B cell (primary cell): Measurements from ENCODE around the gene DLGAP5. TPM values are rescaled to one million over a fixed set of nuclear protein-coding genes. Genes with fewer than 3 reads are reported as not detected.

Source experiments
- ATAC-seq: fragments of 200-7000 bp; cut with Tn5 transposase; one replicate; pipeline ENCODE4 v1.10.0; 2021; ENCODE audit warnings: low read depth, mild to moderate bottlenecking, moderate number of reproducible peaks, moderate library complexity
- CTCF ChIA-PET: fragments of 350-600 bp; sonication (Branson Sonifier 250); formaldehyde crosslinking; loops from one replicate; lab custom pipeline; 2021; ENCODE audit warnings: antibody characterized with exemption, inconsistent platforms; lab: Charles Lee
- POLR2A ChIA-PET: fragments of 350-600 bp; sonication (Branson Sonifier 250); formaldehyde crosslinking; loops from one replicate; lab custom pipeline; 2021; ENCODE audit warnings: antibody characterized with exemption; lab: Charles Lee
- DNase-seq: peaks from one replicate; pipeline ENCODE4 v3.0.0; 2013
- H2AFZ ChIP-seq: 2 replicates; pipeline ENCODE4 v1.6.1; 2012; ENCODE audit warnings: mild to moderate bottlenecking, low read depth, low read length; ENCODE audit not compliant: insufficient read depth, poor library complexity, severe bottlenecking
- H3K27ac ChIP-seq, 2 donors: 1 replicate in 1 of 2; 2 replicates in 1 of 2; pipeline ENCODE4 v1.5.1; 2012 to 2013; ENCODE audit warnings: low read length in 2 of 2, mild to moderate bottlenecking in 2 of 2, moderate library complexity in 1 of 2
- H3K27me3 ChIP-seq, 4 experiments: fragments of 200-600 bp in 1 of 4; sonication (generic) in 1 of 4; replicated peaks in 1 of 4; 1 replicate in 2 of 4; 2 replicates in 2 of 4; pipeline versions ENCODE4 v1.6.1 to v1.7.0; 2013 to 2016; ENCODE audit warnings: low read length in 3 of 4, mild to moderate bottlenecking in 2 of 4, mixed read lengths in 1 of 4, moderate library complexity in 1 of 4; ENCODE audit not compliant: insufficient read depth in 4 of 4, control insufficient read depth in 3 of 4; ENCODE audit errors: control extremely low read depth in 1 of 4
- H3K36me3 ChIP-seq, 2 experiments: replicated peaks in 1 of 2; 1 replicate in 1 of 2; 2 replicates in 1 of 2; pipeline versions ENCODE4 v1.6.1 to v1.7.1; 2013; ENCODE audit warnings: low read length in 1 of 2; ENCODE audit not compliant: insufficient read depth in 2 of 2, control insufficient read depth in 1 of 2; ENCODE audit errors: control extremely low read depth in 1 of 2, extremely low read depth in 1 of 2
- H3K4me1 ChIP-seq, 2 donors: fragments of 200-600 bp in 1 of 2; sonication (generic) in 1 of 2; 1 replicate in 1 of 2; 2 replicates in 1 of 2; pipeline versions ENCODE4 v1.5.1 to v1.6.1; 2013 to 2017; ENCODE audit warnings: low read length in 2 of 2; ENCODE audit not compliant: control insufficient read depth in 2 of 2, insufficient read depth in 2 of 2
- H3K4me2 ChIP-seq: replicated peaks from 2 replicates; pipeline ENCODE3; 2012; ENCODE audit warnings: mild to moderate bottlenecking, low read depth, low read length; ENCODE audit not compliant: poor library complexity, severe bottlenecking
- H3K4me3 ChIP-seq, 5 experiments: fragments of 200-600 bp in 1 of 5; sonication (generic) in 1 of 5; 1 replicate in 3 of 5; 2 replicates in 2 of 5; pipeline versions ENCODE4 v1.5.1 to v1.7.0; 2011 to 2016; ENCODE audit warnings: low read length in 4 of 5, mild to moderate bottlenecking in 4 of 5, low read depth in 2 of 5, control low read depth in 1 of 5, moderate library complexity in 1 of 5; ENCODE audit not compliant: insufficient read depth in 1 of 5; ENCODE audit errors: control extremely low read depth in 1 of 5, extremely low read depth in 1 of 5
- H3K79me2 ChIP-seq: fragments of 200-600 bp; sonication (generic); one replicate; pipeline ENCODE4 v1.6.0; 2016; ENCODE audit warnings: low read length; ENCODE audit not compliant: control insufficient read depth, insufficient read depth
- H3K9ac ChIP-seq: fragments of 200-600 bp; sonication (generic); 2 replicates; pipeline ENCODE4 v1.6.1; 2017; ENCODE audit warnings: mild to moderate bottlenecking, low read length, moderate library complexity
- H3K9me3 ChIP-seq, 3 donors: one replicate each; pipeline versions ENCODE4 v1.6.1 to v1.7.1; 2013; ENCODE audit warnings: low read length in 2 of 3; ENCODE audit not compliant: control insufficient read depth in 2 of 3, insufficient read depth in 1 of 3; ENCODE audit errors: control extremely low read depth in 1 of 3
- H4K20me1 ChIP-seq: 2 replicates; pipeline ENCODE4 v1.6.0; 2012; ENCODE audit warnings: mild to moderate bottlenecking, low read length; ENCODE audit not compliant: insufficient read depth, control insufficient read depth, poor library complexity, severe bottlenecking
- H3K27ac Mint-ChIP-seq: one replicate; pipeline ENCODE4 v1.8.0; 2021; ENCODE audit warnings: mixed read lengths
- H3K27me3 Mint-ChIP-seq: one replicate; pipeline ENCODE4 v1.8.0; 2021; ENCODE audit warnings: mixed read lengths
- H3K4me1 Mint-ChIP-seq: one replicate; pipeline ENCODE4 v1.8.0; 2021; ENCODE audit warnings: mixed read lengths
- H3K4me3 Mint-ChIP-seq: one replicate; pipeline ENCODE4 v1.8.0; 2021; ENCODE audit warnings: mixed read lengths
- H3K9me3 Mint-ChIP-seq: one replicate; pipeline ENCODE4 v1.8.0; 2022; ENCODE audit warnings: mixed read lengths; ENCODE audit not compliant: insufficient read depth
- EZH2 ChIP-seq: IDR thresholded peaks from 2 replicates; pipeline ENCODE4 v1.6.1; 2012; ENCODE audit warnings: borderline replicate concordance, low read depth, mild to moderate bottlenecking, moderate library complexity, low read length; ENCODE audit not compliant: insufficient read depth, poor library complexity, severe bottlenecking
- WGBS: methylation state at CpG from one replicate; pipeline ENCODE4 v1.1.5; 2013; ENCODE audit warnings: missing lambda C conversion rate; ENCODE audit not compliant: insufficient coverage; 5-methylcytosine and 5-hydroxymethylcytosine counted together
- intact Hi-C: fragments of 100-400 bp; cut with micrococcal nuclease; formaldehyde crosslinking; loops from one replicate; pipeline ENCODE4 v1.10.0; 2022
- polyA plus RNA-seq: library from polyadenylated mRNA; depleted of rRNA; stranded (reverse); fragments of >200 nt; gene quantifications from 2 replicates; pipeline ENCODE4 v1.2.3, GENCODE V29; 2012
- total RNA-seq, 2 donors: library from RNA; stranded (reverse); fragments of 120-200 nt in 1 of 2; gene quantifications; 1 replicate in 1 of 2; 2 replicates in 1 of 2; pipeline versions ENCODE4 v1.2.3 to v1.2.4, GENCODE V29; 2013 to 2022
- TF ChIP-seq, protein P1 (sequence below): fragments of 200-600 bp; IDR thresholded peaks from one replicate; pipeline ENCODE4 v1.8.0; 2022; ENCODE audit warnings: antibody characterized with exemption, mild to moderate bottlenecking

The DLGAP5 gene
- total and polyA plus RNA-seq, 2 donors (not counting 1 experiment from before 2014, with no cell fraction given) = 0.12 TPM; not detected in 1

DNA sequence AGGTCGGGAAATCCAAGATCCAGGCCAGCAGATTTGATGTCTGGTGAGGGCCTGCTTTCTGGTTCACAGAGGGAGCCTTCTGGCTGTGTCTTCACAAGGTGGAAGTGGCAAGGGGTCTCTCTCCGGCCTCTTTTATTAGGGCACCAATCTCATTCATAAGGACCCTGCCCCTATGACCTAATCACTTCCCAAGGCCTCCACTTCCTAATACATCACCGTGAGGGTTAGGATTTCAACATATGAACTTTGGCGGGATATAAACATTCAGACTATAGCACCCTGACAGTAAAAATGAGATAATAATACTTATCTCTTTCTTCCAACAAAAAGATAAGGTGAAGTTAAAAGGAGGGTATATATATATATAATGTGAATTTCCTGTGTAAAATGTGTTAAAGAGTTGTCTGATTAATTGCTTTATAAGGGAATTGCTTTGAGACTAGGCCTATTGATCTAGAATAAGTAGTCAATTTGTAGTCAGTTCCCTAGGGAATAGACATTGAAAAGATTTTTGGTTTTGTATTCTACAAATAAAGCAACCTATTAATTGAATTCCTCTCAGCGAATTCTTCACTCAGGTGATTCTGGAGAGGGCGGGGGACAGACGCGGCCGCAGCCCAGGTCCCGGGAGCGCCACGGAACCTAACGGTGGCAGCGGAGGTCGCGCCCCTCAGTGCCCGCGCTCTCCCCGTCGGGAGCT is 62.8 kb downstream of the DLGAP5 start:
- Histone ChIP-seq H3K27ac (no peak overlapping the region), H2AFZ (peak overlapping the region; percentile 76), H3K4me2 (peak overlapping the region; percentile 96), H3K9ac (peak overlapping the region; percentile 72), H3K27me3 (peaks cover 0 to 16% (median 3%) of the 10 kb centered on the region in 4 experiments), H3K36me3 (no peaks in the 10 kb centered on the region), H3K79me2 (no peaks in the 10 kb centered on the region), H4K20me1 (no peaks in the 10 kb centered on the region), H3K4me3 (peak overlapping the region in 3 of 5 experiments; percentile 58 to 73 (median 64)), H3K4me1 (peaks cover 7 to 14% of the 10 kb centered on the region in 2 donors), H3K9me3 (peaks cover 0 to 3% (median 0%) of the 10 kb centered on the region in 3 donors)
- no peaks in the 10 kb centered on the region for H3K9me3 Mint-ChIP-seq
- 3% methylated on average over 16 of the region's 20 CpGs for WGBS
- DNase-seq (no peak), ATAC-seq (no peak)
- peak overlapping the region; percentile 86 for H3K4me3 Mint-ChIP-seq
- no peak for TF ChIP-seq EZH2
- TF ChIP-seq, protein P1, sequence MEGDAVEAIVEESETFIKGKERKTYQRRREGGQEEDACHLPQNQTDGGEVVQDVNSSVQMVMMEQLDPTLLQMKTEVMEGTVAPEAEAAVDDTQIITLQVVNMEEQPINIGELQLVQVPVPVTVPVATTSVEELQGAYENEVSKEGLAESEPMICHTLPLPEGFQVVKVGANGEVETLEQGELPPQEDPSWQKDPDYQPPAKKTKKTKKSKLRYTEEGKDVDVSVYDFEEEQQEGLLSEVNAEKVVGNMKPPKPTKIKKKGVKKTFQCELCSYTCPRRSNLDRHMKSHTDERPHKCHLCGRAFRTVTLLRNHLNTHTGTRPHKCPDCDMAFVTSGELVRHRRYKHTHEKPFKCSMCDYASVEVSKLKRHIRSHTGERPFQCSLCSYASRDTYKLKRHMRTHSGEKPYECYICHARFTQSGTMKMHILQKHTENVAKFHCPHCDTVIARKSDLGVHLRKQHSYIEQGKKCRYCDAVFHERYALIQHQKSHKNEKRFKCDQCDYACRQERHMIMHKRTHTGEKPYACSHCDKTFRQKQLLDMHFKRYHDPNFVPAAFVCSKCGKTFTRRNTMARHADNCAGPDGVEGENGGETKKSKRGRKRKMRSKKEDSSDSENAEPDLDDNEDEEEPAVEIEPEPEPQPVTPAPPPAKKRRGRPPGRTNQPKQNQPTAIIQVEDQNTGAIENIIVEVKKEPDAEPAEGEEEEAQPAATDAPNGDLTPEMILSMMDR = no peak
- H3K4me1 Mint-ChIP-seq = peaks cover 15% of the 10 kb centered on the region
- peaks cover 3% of the 10 kb centered on the region for H3K27me3 Mint-ChIP-seq
- ChIA-PET POLR2A (interaction anchor here (0.6 kb wide), 1 partner anchor 39 kb away, joined by 8 read pairs; no protein-coding TSS in a partner anchor), CTCF (interaction anchor here (1.3 kb wide), 1 partner anchor 31 kb away, joined by 3 read pairs; no protein-coding TSS in a partner anchor)
- H3K27ac Mint-ChIP-seq = peak overlapping the region; percentile 56
- intact Hi-C loops = loop anchor here (1.0 to 5.0 kb wide), 2 partner anchors 35 to 56 kb away; no protein-coding TSS in a partner anchor

DNA sequence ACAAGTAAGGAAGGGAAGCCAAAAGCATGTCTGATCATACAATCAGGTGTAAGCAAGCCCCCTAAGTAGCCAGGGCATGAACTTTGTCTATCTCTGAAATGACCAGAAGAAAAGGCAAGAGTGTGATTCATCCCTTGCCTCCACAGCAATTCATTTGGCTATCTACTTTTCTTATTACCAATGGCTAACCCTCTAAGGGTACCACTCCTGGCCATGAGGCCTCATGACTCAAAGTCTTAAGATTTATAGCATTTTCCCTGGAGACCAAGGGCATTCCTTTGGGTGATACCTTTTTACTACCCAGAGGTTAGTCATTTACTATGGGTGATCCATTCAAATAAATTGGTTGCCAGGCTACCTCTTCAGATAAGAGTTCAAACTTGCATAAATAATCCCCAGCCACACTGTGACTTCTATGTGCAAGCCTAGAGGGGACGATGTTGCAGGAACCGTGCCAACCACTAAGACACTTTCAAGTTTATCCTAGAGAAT is 63.9 kb downstream of the DLGAP5 start:
- Histone ChIP-seq H3K27ac (no peak overlapping the region), H3K4me2 (no peak overlapping the region), H3K9me3 (peaks cover 0 to 3% (median 0%) of the 10 kb centered on the region in 3 donors), H3K79me2 (no peaks in the 10 kb centered on the region), H3K27me3 (peaks cover 0 to 16% (median 3%) of the 10 kb centered on the region in 4 experiments), H2AFZ (no peak overlapping the region), H3K4me1 (peaks cover 7 to 14% of the 10 kb centered on the region in 2 donors), H3K4me3 (no peak overlapping the region), H3K36me3 (no peaks in the 10 kb centered on the region), H4K20me1 (no peaks in the 10 kb centered on the region), H3K9ac (no peak overlapping the region)
- POLR2A ChIA-PET = no interaction called here
- intact Hi-C loops = loop anchor here (5.0 kb wide), 1 partner anchor 55 kb away; no protein-coding TSS in a partner anchor
- H3K27ac Mint-ChIP-seq = no peak overlapping the region
- no peak overlapping the region for H3K4me3 Mint-ChIP-seq
- 80% methylated on average over 1 of the region's 2 CpGs for WGBS
- CTCF ChIA-PET = no interaction called here
- ATAC-seq = no peak
- peaks cover 15% of the 10 kb centered on the region for H3K4me1 Mint-ChIP-seq
- DNase-seq = no peak
- TF ChIP-seq EZH2 = no peak
- TF ChIP-seq, protein P1 = no peak
- H3K27me3 Mint-ChIP-seq = peaks cover 7% of the 10 kb centered on the region
- H3K9me3 Mint-ChIP-seq = no peaks in the 10 kb centered on the region
